H1 (cell line): ENCODE data around the gene FOXL2. TPM values are rescaled to one million over a fixed set of nuclear protein-coding genes. Genes with fewer than 3 reads are reported as not detected.

ENCODE experiments used
- CHD7 ChIP-seq: fragments of 300-600 bp; sonication (generic); IDR thresholded peaks from 2 replicates; pipeline ENCODE4 v1.7.1; 2012; ENCODE audit warnings: low read length, moderate library complexity, mild to moderate bottlenecking, inconsistent platforms; ENCODE audit not compliant: insufficient replicate concordance
- polyA plus RNA-seq, 7 experiments: library from polyadenylated mRNA; depleted of rRNA in 3 of 7; stranded (reverse) in 5 of 7; unstranded in 2 of 7; fragments of >200 nt in 5 of 7; fragments of 200-250 nt in 2 of 7; gene quantifications; 1 replicate in 5 of 7; 2 replicates in 1 of 7; 4 replicates in 1 of 7; pipeline versions ENCODE4 v1.2.1 to v1.2.3, GENCODE V29; 2011 to 2013; ENCODE audit warnings: missing spikeins in 2 of 7, mixed read lengths in 2 of 7
- total RNA-seq: library from RNA; stranded (reverse); fragmentation: NEBNext Ultra II Directional; extraction: Animal tissue kit (Norgen Biotek cat#: 25700); gene quantifications from 2 replicates; pipeline ENCODE4 v1.2.1, GENCODE V29; 2021

Gene FOXL2
- total and polyA plus RNA-seq, 2 of the 8 experiments (the other 6 are each of a cell fraction or from before 2014, with no cell fraction given) = 0.59 to 2.4 TPM

GRCh38 chr3:138898708-138899107 lies 48.2 kb downstream of the FOXL2 start (continued):
- TF ChIP-seq CHD7 = no peak
